GM13977 (cell line): ENCODE results near the gene SSTR5.

Experiments
- DNase-seq: peaks from one replicate; pipeline ENCODE4 v3.0.0; 2012; ENCODE audit warnings: low spot score
- in situ Hi-C: fragments of 300-500 bp; cut with MboI; formaldehyde crosslinking; loops from one replicate; pipeline ENCODE4 v1.12.0; 2022; ENCODE audit warnings: low sequenced_read_pairs, low pct_unique_long_range_greater_than_20kb, mixed read lengths, inconsistent platforms; ENCODE audit not compliant: unreplicated experiment
- TF ChIP-seq, protein P1 (sequence below): IDR thresholded peaks from 2 replicates; pipeline ENCODE4 v1.5.1; 2012; ENCODE audit warnings: mild to moderate bottlenecking, control low read depth; ENCODE audit not compliant: insufficient read depth; ENCODE audit errors: extremely low read depth, missing control alignments

Gene SSTR5

GRCh38 chr16:1028056-1028455 is 44.5 kb upstream of the SSTR5 start:
- TF ChIP-seq, protein P1, sequence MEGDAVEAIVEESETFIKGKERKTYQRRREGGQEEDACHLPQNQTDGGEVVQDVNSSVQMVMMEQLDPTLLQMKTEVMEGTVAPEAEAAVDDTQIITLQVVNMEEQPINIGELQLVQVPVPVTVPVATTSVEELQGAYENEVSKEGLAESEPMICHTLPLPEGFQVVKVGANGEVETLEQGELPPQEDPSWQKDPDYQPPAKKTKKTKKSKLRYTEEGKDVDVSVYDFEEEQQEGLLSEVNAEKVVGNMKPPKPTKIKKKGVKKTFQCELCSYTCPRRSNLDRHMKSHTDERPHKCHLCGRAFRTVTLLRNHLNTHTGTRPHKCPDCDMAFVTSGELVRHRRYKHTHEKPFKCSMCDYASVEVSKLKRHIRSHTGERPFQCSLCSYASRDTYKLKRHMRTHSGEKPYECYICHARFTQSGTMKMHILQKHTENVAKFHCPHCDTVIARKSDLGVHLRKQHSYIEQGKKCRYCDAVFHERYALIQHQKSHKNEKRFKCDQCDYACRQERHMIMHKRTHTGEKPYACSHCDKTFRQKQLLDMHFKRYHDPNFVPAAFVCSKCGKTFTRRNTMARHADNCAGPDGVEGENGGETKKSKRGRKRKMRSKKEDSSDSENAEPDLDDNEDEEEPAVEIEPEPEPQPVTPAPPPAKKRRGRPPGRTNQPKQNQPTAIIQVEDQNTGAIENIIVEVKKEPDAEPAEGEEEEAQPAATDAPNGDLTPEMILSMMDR = no peak
- in situ Hi-C loops = no loop called here

DNA sequence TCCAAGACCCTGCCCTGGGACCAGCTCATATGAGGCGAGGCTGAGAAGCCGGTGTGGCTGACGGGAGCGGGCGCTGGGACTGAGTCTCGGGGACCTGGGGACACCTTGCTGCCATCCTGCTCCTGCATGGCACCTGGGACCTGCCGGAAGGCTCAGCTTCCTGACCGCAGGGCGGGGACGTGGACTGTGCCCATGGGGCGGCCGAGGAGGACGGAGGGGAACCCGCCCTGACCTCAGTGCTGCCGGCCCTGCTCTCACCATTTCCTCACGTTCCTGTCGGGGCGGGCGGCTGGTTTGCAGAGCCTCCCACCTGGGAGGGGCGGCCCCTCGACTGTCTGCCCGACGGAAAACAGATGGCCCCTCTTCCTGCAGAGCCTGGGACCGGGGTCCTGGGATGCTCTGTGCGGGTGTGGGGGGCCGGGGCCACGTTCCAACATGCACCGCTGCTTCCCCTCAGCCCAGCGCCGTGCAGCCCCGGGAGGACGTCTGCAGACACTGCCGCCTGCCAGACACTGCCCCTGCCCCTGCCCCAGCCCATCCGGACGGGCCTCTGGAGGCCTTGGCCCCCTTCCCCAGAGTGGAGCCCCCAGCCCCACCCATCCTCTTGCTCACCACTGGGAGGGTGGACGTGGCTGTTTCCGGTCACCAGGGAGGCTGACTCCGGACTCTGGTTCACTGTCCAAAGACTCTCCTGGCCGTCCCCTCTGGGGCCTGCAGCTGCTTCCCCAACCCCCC is 43.9 kb upstream of the SSTR5 start:
- in situ Hi-C loops = no loop called here
- DNase-seq = no peak
- TF ChIP-seq, protein P1 = no peak

More at GRCh38 chr16:1028056-1028455, 44.5 kb upstream of the SSTR5 start:
- DNase-seq = no peak

DNA sequence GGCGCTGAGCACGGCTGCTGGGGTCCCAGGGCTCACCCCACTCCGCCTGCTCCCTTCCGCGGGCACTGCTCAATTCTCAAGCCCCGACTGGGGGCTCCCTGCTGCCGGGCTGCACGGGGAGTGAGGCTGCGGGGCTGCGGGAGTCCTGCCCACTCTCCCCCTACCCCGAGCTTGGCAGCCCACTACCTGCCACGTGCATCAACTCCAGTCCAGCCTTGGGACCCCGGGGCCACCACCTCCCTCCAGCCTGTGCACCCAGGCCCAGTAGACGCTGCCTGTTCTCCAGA is 43.3 kb upstream of the SSTR5 start:
- TF ChIP-seq, protein P1 = no peak
- no peak for DNase-seq
- in situ Hi-C loops = no loop called here

- TF ChIP-seq, protein P1 = no peak
- in situ Hi-C loops = no loop called here
- DNase-seq = no peak
Measured at GRCh38 chr16:1030473-1030901, 42.1 kb upstream of the SSTR5 start.

DNA sequence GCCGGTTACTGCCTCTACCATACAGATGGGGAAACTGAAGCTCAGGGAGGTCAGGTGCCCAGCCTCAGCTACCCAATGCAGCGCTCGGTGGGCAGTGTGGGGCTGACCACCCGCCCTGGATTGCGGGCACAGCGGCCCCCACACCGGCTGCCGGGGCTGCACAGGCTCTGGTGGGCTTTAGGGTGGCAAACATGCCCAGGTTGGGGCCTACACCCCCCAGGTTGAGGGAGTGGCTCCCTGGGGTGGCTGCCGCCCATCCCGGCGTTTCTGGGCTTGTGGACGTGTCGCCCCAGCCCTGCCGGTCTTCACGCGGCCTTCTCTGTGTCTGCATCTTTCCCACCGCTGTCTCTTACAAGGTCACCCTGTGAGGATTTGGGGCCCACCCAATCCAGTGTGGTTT is 40.9 kb upstream of the SSTR5 start:
- TF ChIP-seq, protein P1 = no peak
- in situ Hi-C loops = no loop called here
- DNase-seq = no peak

DNA sequence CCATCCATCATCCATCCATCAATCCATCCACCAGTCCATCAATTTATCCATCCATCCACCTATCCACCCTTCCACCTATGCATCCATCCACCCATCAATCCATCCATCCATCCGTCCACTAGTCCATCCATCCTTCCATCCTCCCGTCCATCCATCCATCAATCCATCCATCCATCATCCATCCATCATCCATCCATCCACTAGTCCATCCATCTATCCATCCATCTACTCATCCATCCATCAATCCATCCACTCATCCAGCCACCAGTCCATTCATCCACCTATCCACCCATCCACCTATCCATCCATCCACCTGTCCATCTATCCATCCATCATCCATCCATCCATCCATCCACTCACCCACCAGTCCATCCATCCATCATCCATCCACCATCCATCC is 39.9 kb upstream of the SSTR5 start:
- in situ Hi-C loops = no loop called here

More for the DNA sequence above, 39.9 kb upstream of the SSTR5 start:
- TF ChIP-seq, protein P1 = no peak
- no peak for DNase-seq
